CD14-positive monocyte (primary cell): ENCODE results near the gene ME3. TPM values are rescaled to one million over a fixed set of nuclear protein-coding genes. Genes with fewer than 3 reads are reported as not detected.

ENCODE experiments used
- DNase-seq, 3 donors: peaks; one replicate each; pipeline ENCODE4 v3.0.0-alpha.2; 2011 to 2022
- H2AFZ ChIP-seq: 2 replicates; pipeline ENCODE4 v1.6.0; 2012; ENCODE audit warnings: mild to moderate bottlenecking, low read depth, low read length, inconsistent platforms; ENCODE audit not compliant: insufficient read depth, poor library complexity, severe bottlenecking
- H3K27ac ChIP-seq, 2 donors: 1 replicate in 1 of 2; 2 replicates in 1 of 2; pipeline ENCODE4 v1.5.1; 2012 to 2013; ENCODE audit warnings: low read length in 2 of 2, control low read depth in 1 of 2, inconsistent platforms in 1 of 2, low read depth in 1 of 2, mild to moderate bottlenecking in 1 of 2
- H3K27me3 ChIP-seq, 2 donors: one replicate each; pipeline versions ENCODE4 v1.6.0 to v1.6.1; 2011 to 2013; ENCODE audit warnings: low read length in 2 of 2; ENCODE audit not compliant: control insufficient read depth in 2 of 2, insufficient read depth in 2 of 2
- H3K36me3 ChIP-seq, 2 donors: replicated peaks in 1 of 2; 1 replicate in 1 of 2; 2 replicates in 1 of 2; pipeline versions ENCODE4 v1.5.1 to v1.6.1; 2012 to 2013; ENCODE audit warnings: low read length in 2 of 2, control low read depth in 1 of 2, inconsistent platforms in 1 of 2, mild to moderate bottlenecking in 1 of 2; ENCODE audit not compliant: insufficient read depth in 2 of 2, control insufficient read depth in 1 of 2
- H3K4me1 ChIP-seq, 2 donors: 1 replicate in 1 of 2; 2 replicates in 1 of 2; pipeline versions ENCODE4 v1.5.1 to v1.6.1; 2012 to 2013; ENCODE audit warnings: low read length in 2 of 2, control low read depth in 1 of 2, inconsistent platforms in 1 of 2, mild to moderate bottlenecking in 1 of 2, moderate library complexity in 1 of 2; ENCODE audit not compliant: insufficient read depth in 2 of 2, control insufficient read depth in 1 of 2
- H3K4me2 ChIP-seq: replicated peaks from 2 replicates; pipeline ENCODE3; 2012; ENCODE audit warnings: low read length, moderate library complexity, mild to moderate bottlenecking; ENCODE audit not compliant: poor library complexity, severe bottlenecking; ENCODE audit errors: extremely low read depth
- H3K4me3 ChIP-seq, 3 experiments: fragments of 200-600 bp in 1 of 3; sonication (generic) in 1 of 3; replicated peaks in 1 of 3; 1 replicate in 2 of 3; 2 replicates in 1 of 3; pipeline ENCODE4 v1.5.1; 2011 to 2013; ENCODE audit warnings: low read length in 3 of 3, mild to moderate bottlenecking in 3 of 3, control low read depth in 2 of 3, low read depth in 2 of 3, inconsistent platforms in 1 of 3, moderate library complexity in 1 of 3
- H3K79me2 ChIP-seq: 2 replicates; pipeline ENCODE4 v1.6.0; 2012; ENCODE audit warnings: mild to moderate bottlenecking, control low read depth, inconsistent platforms, low read length, moderate library complexity; ENCODE audit not compliant: insufficient read depth
- H3K9ac ChIP-seq: 2 replicates; pipeline ENCODE4 v1.6.0; 2017; ENCODE audit warnings: low read length, mild to moderate bottlenecking; ENCODE audit not compliant: insufficient read depth, poor library complexity, severe bottlenecking
- H3K9me3 ChIP-seq, 2 donors: replicated peaks in 1 of 2; 1 replicate in 1 of 2; 2 replicates in 1 of 2; pipeline versions ENCODE4 v1.5.1 to v1.6.1; 2012 to 2013; ENCODE audit warnings: low read length in 2 of 2, control low read depth in 1 of 2; ENCODE audit not compliant: control insufficient read depth in 1 of 2, insufficient read depth in 1 of 2
- H4K20me1 ChIP-seq: 2 replicates; pipeline ENCODE4 v1.6.0; 2012; ENCODE audit warnings: mild to moderate bottlenecking, low read length, control low read depth, moderate library complexity; ENCODE audit not compliant: insufficient read depth
- H3K27ac Mint-ChIP-seq, 7 donors: one replicate each; pipeline ENCODE4 v1.8.0; 2020; ENCODE audit warnings: mild to moderate bottlenecking in 7 of 7, mixed read lengths in 7 of 7, moderate library complexity in 6 of 7, inconsistent platforms in 2 of 7
- H3K27me3 Mint-ChIP-seq, 3 donors: one replicate each; pipeline ENCODE4 v1.8.0; 2021 to 2022; ENCODE audit warnings: low read depth in 3 of 3, mild to moderate bottlenecking in 3 of 3, mixed read lengths in 3 of 3, moderate library complexity in 3 of 3, inconsistent platforms in 1 of 3
- H3K36me3 Mint-ChIP-seq, 2 donors: one replicate each; pipeline ENCODE4 v1.8.0; 2020; ENCODE audit warnings: mixed read lengths in 2 of 2, inconsistent platforms in 1 of 2, mild to moderate bottlenecking in 1 of 2
- H3K4me1 Mint-ChIP-seq: one replicate; pipeline ENCODE4 v1.8.0; 2020; ENCODE audit warnings: mild to moderate bottlenecking, mixed read lengths
- H3K4me3 Mint-ChIP-seq, 2 donors: one replicate each; pipeline ENCODE4 v1.8.0; 2020; ENCODE audit warnings: mild to moderate bottlenecking in 2 of 2, mixed read lengths in 2 of 2, moderate library complexity in 1 of 2
- H3K9me3 Mint-ChIP-seq, 7 donors: one replicate each; pipeline ENCODE4 v1.8.0; 2020 to 2022; ENCODE audit warnings: mixed read lengths in 7 of 7, mild to moderate bottlenecking in 6 of 7, moderate library complexity in 6 of 7, inconsistent platforms in 2 of 7
- WGBS: methylation state at CpG from one replicate; pipeline ENCODE4 v1.1.5; 2013; ENCODE audit warnings: missing lambda C conversion rate; ENCODE audit not compliant: insufficient coverage; 5-methylcytosine and 5-hydroxymethylcytosine counted together
- intact Hi-C, 2 donors: fragments of 100-400 bp; cut with micrococcal nuclease; formaldehyde crosslinking; loops; one replicate each; pipeline versions ENCODE4 v1.15.0 to v1.15.1; 2023
- polyA plus RNA-seq, 3 donors: library from polyadenylated mRNA; depleted of rRNA in 1 of 3; unstranded in 2 of 3; stranded (reverse) in 1 of 3; fragments of 300-500 nt in 2 of 3; fragments of >200 nt in 1 of 3; fragmentation: Illumina TruSeq in 2 of 3; gene quantifications; 1 replicate in 2 of 3; 2 replicates in 1 of 3; pipeline ENCODE4 v1.2.3, GENCODE V29; 2012 to 2021
- TF ChIP-seq, protein P1 (sequence below): fragments of 200-600 bp; IDR thresholded peaks from one replicate; pipeline ENCODE4 v1.8.0; 2022; ENCODE audit warnings: antibody characterized with exemption, mild to moderate bottlenecking

The ME3 gene
- polyA plus RNA-seq, 3 donors, result 0.31 to 3.0 (median 0.42) TPM

DNA sequence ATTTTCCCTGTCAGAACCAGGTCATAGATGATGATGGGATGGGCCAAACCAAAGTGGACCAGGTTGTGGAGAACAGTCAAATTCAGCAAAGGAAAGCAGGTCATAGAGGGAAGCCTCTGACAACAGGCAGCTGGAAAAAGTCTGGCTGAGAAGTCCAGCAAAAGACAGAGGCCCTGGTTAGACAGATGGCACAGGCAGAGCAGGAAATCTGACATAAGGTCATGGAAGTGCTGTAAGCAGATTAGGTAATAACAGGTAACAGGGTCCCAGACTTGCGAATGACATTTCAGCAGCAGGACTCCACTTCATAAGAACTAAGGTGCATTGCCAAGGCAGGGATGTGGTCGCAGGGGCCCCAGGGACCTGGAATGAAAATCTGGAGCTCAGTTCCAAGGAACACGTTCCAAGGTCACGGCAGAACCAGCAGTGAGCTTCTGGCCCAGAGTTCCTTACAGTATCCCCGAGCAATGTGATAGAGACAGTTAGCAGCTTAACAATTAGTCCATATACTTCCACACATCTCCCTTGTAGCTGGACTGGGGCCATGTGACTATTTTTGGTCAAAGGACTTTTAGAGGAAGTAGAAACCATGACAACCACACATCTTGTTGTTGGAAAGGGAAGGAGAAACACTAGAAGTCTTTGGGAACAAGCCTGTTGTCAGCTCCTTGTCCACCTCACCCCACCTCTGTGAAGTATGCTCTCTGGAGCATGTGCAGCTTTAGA is 75.4 kb downstream of the ME3 start:
- 83% methylated on average over 4 of the region's 5 CpGs for WGBS

DNA sequence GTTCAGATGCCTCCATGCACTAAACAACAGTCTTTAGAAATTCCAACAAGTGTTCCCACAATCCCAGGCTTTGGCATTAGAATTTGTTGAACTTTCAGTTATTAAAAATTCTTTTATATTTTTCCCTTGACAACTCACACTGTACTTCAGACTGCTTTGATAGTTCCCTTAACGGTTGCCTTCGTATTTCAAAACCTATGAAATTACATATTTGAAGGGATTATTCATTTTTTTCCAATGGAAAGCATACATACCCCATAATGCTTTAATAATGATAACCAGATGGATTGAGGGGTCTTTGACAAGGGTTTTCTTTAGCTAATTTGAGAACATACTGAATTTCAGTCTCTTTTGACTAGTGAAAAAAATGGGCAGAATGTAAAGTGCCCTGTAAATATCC is 76.5 kb downstream of the ME3 start:
- no CpG with 5 or more reads among the region's 2 CpGs for WGBS
- no peaks in the 10 kb centered on the region for H3K27me3 ChIP-seq
- H3K9ac ChIP-seq, result no peak overlapping the region
- Mint-ChIP-seq H3K4me1 (peaks cover 26% of the 10 kb centered on the region), H3K36me3 (no peaks in the 10 kb centered on the region), H3K9me3 (peaks cover 0 to 13% (median 5%) of the 10 kb centered on the region in 7 donors), H3K27me3 (peaks cover 0 to 2% (median 0%) of the 10 kb centered on the region in 3 donors), H3K27ac (peak overlapping the region in 3 of 7 donors; percentile 6 to 94 (median 93)), H3K4me3 (no peak overlapping the region)
- no peak overlapping the region for H3K4me3 ChIP-seq
- H3K79me2 ChIP-seq, result no peaks in the 10 kb centered on the region
- no peak overlapping the region for H3K4me2 ChIP-seq
- DNase-seq, result no peak
- no peak overlapping the region for H3K27ac ChIP-seq
- no peaks in the 10 kb centered on the region for H3K36me3 ChIP-seq
- no peak overlapping the region for H2AFZ ChIP-seq
- peaks cover 4 to 5% of the 10 kb centered on the region in 2 donors for H3K9me3 ChIP-seq
- intact Hi-C loops, result no loop called here
- H4K20me1 ChIP-seq, result no peaks in the 10 kb centered on the region
- H3K4me1 ChIP-seq, result peaks cover 18 to 21% of the 10 kb centered on the region in 2 donors
- TF ChIP-seq, protein P1, sequence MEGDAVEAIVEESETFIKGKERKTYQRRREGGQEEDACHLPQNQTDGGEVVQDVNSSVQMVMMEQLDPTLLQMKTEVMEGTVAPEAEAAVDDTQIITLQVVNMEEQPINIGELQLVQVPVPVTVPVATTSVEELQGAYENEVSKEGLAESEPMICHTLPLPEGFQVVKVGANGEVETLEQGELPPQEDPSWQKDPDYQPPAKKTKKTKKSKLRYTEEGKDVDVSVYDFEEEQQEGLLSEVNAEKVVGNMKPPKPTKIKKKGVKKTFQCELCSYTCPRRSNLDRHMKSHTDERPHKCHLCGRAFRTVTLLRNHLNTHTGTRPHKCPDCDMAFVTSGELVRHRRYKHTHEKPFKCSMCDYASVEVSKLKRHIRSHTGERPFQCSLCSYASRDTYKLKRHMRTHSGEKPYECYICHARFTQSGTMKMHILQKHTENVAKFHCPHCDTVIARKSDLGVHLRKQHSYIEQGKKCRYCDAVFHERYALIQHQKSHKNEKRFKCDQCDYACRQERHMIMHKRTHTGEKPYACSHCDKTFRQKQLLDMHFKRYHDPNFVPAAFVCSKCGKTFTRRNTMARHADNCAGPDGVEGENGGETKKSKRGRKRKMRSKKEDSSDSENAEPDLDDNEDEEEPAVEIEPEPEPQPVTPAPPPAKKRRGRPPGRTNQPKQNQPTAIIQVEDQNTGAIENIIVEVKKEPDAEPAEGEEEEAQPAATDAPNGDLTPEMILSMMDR, result no peak

More for the DNA sequence above, 75.4 kb downstream of the ME3 start:
- no peaks in the 10 kb centered on the region for H3K36me3 Mint-ChIP-seq
- no peaks in the 10 kb centered on the region for H3K27me3 ChIP-seq
- H3K4me2 ChIP-seq, result no peak overlapping the region
- H3K4me3 Mint-ChIP-seq, result no peak overlapping the region
- peak; percentile 12 to 70 (median 62) for DNase-seq
- H3K27ac Mint-ChIP-seq, result peak overlapping the region in 4 of 7 donors; percentile 54 to 75 (median 72)
- no peaks in the 10 kb centered on the region for H4K20me1 ChIP-seq
- H3K9ac ChIP-seq, result no peak overlapping the region
- peaks cover 0 to 11% (median 3%) of the 10 kb centered on the region in 7 donors for H3K9me3 Mint-ChIP-seq
- no peak overlapping the region for H3K4me3 ChIP-seq
- peaks cover 0 to 2% (median 0%) of the 10 kb centered on the region in 3 donors for H3K27me3 Mint-ChIP-seq
- H3K79me2 ChIP-seq, result no peaks in the 10 kb centered on the region
- intact Hi-C loops, result no loop called here
- H3K9me3 ChIP-seq, result peaks cover 4 to 5% of the 10 kb centered on the region in 2 donors
- peaks cover 18 to 21% of the 10 kb centered on the region in 2 donors for H3K4me1 ChIP-seq
- no peak overlapping the region for H2AFZ ChIP-seq
- H3K27ac ChIP-seq, result no peak overlapping the region
- H3K4me1 Mint-ChIP-seq, result peaks cover 26% of the 10 kb centered on the region
- no peaks in the 10 kb centered on the region for H3K36me3 ChIP-seq
- TF ChIP-seq, protein P1, result no peak
